GM12878 (cell line): Measurements from ENCODE around the gene GXYLT1. TPM values are rescaled to one million over a fixed set of nuclear protein-coding genes. Genes with fewer than 3 reads are reported as not detected.

Experiments used
- ATF2 ChIP-seq: IDR thresholded peaks from 2 replicates; pipeline ENCODE4 v1.6.1; 2012; ENCODE audit warnings: low read length, inconsistent platforms
- DPF2 ChIP-seq: fragments of 450-650 bp; IDR thresholded peaks from 2 replicates; pipeline ENCODE4 v1.6.1; 2017; ENCODE audit warnings: mild to moderate bottlenecking
- E4F1 ChIP-seq: fragments of 450-650 bp; IDR thresholded peaks from 2 replicates; pipeline ENCODE4 v1.6.1; 2018; ENCODE audit warnings: borderline replicate concordance, mild to moderate bottlenecking; ENCODE audit not compliant: partially characterized antibody
- ETV6 ChIP-seq, 2 experiments: fragments of 450-650 bp in 1 of 2; IDR thresholded peaks in 1 of 2; conservative IDR thresholded peaks in 1 of 2; 2 replicates each; pipeline ENCODE4 v1.6.1; 2014; ENCODE audit warnings: antibody characterized with exemption in 1 of 2, borderline replicate concordance in 1 of 2, low read depth in 1 of 2, mild to moderate bottlenecking in 1 of 2, moderate library complexity in 1 of 2
- FOXM1 ChIP-seq: IDR thresholded peaks from 2 replicates; pipeline ENCODE4 v1.6.1; 2012; ENCODE audit warnings: low read depth, mild to moderate bottlenecking, inconsistent platforms, low read length, moderate library complexity
- IKZF2 ChIP-seq, 2 experiments: fragments of 450-650 bp; IDR thresholded peaks; 2 replicates each; pipeline ENCODE4 v1.6.1; 2017; ENCODE audit warnings: mild to moderate bottlenecking in 2 of 2, moderate library complexity in 2 of 2
- JUNB ChIP-seq: IDR thresholded peaks from 2 replicates; pipeline ENCODE4 v1.6.1; 2016; ENCODE audit warnings: antibody characterized with exemption, mild to moderate bottlenecking
- MYB ChIP-seq: fragments of 150-350 bp; IDR thresholded peaks from 2 replicates; pipeline ENCODE4 v1.6.1; 2014; ENCODE audit warnings: mild to moderate bottlenecking, low read depth, low read length, borderline replicate concordance
- NFYA ChIP-seq: IDR thresholded peaks from 2 replicates; pipeline ENCODE4 v1.6.1; 2011; ENCODE audit warnings: low read depth, mild to moderate bottlenecking, low read length, improper control_type of control experiment, borderline replicate concordance
- NR2F1 ChIP-seq: fragments of 450-650 bp; conservative IDR thresholded peaks from 2 replicates; pipeline ENCODE4 v1.6.1; 2017; ENCODE audit warnings: mild to moderate bottlenecking
- RBBP5 ChIP-seq: fragments of 200-600 bp; sonication (generic); conservative IDR thresholded peaks from 2 replicates; pipeline ENCODE4 v1.6.1; 2016
- SIX5 ChIP-seq: IDR thresholded peaks from 2 replicates; pipeline ENCODE4 v1.6.1; 2011; ENCODE audit warnings: mild to moderate bottlenecking, low read depth, low read length, moderate library complexity; ENCODE audit not compliant: severe bottlenecking
- YBX1 ChIP-seq: fragments of 450-650 bp; IDR thresholded peaks from 2 replicates; pipeline ENCODE4 v1.6.1; 2016; ENCODE audit warnings: antibody characterized with exemption
- ZNF207 ChIP-seq: fragments of 450-650 bp; IDR thresholded peaks from 2 replicates; pipeline ENCODE4 v1.6.1; 2014; ENCODE audit warnings: antibody characterized with exemption, mild to moderate bottlenecking, borderline replicate concordance
- ZNF274 ChIP-seq: IDR thresholded peaks from one replicate; pipeline ENCODE4 v1.8.0; 2011; ENCODE audit not compliant: insufficient read length, insufficient read depth
- ZNF384 ChIP-seq: IDR thresholded peaks from 2 replicates; pipeline ENCODE4 v1.6.1; 2012; ENCODE audit warnings: low read depth, mild to moderate bottlenecking, low read length, improper control_type of control experiment, borderline replicate concordance
- polyA plus RNA-seq, 11 experiments: library from polyadenylated mRNA; depleted of rRNA in 4 of 11; unstranded in 6 of 11; stranded (reverse) in 5 of 11; fragments of >200 nt; fragmentation: Nextera tagmentation in 4 of 11; fragmentation: Illumina TruSeq in 1 of 11; extraction: Ambion mirVana in 4 of 11; extraction: Trizol in 1 of 11; gene quantifications; 1 replicate in 1 of 11; 2 replicates in 10 of 11; pipeline versions ENCODE4 v1.2.1 to v1.2.3, GENCODE V29; 2011 to 2016; ENCODE audit warnings: inconsistent platforms in 2 of 11, missing spikeins in 2 of 11, low read depth in 1 of 11
- total RNA-seq, 4 experiments: library from RNA; depleted of rRNA in 3 of 4; stranded (reverse); fragments of >200 nt in 3 of 4; fragmentation: Illumina TruSeq in 1 of 4; extraction: Trizol in 1 of 4; gene quantifications; 2 replicates each; pipeline versions ENCODE4 v1.2.1 to v1.2.3, GENCODE V29; 2013 to 2021

GXYLT1 gene
- total and polyA plus RNA-seq, 10 of the 15 experiments (the other 5 are each of a cell fraction or from before 2014, with no cell fraction given), result 2.3 to 14.9 (median 8.9) TPM

GRCh38 chr12:42076976-42077375 lies 67.7 kb downstream of the GXYLT1 start (continued):
- TF ChIP-seq YBX1 (no peak), RBBP5 (no peak), NFYA (no peak), NR2F1 (no peak), MYB (no peak), SIX5 (no peak), E4F1 (no peak), DPF2 (no peak), JUNB (no peak), ATF2 (no peak), ZNF207 (no peak), ETV6 (conservative IDR thresholded peaks at IDR 0.05 in 1 of 2, IDR thresholded peaks at IDR 0.05 in 1 of 2; ENCODE audit: borderline replicate concordance in 1 of 2, low read depth in 1 of 2) (no peak), IKZF2 (IDR thresholded peaks at IDR 0.05) (no peak), FOXM1 (no peak), ZNF274 (no peak), ZNF384 (no peak)
